ENCODE data around the gene ZCWPW1.

ZCWPW1 gene

DNA sequence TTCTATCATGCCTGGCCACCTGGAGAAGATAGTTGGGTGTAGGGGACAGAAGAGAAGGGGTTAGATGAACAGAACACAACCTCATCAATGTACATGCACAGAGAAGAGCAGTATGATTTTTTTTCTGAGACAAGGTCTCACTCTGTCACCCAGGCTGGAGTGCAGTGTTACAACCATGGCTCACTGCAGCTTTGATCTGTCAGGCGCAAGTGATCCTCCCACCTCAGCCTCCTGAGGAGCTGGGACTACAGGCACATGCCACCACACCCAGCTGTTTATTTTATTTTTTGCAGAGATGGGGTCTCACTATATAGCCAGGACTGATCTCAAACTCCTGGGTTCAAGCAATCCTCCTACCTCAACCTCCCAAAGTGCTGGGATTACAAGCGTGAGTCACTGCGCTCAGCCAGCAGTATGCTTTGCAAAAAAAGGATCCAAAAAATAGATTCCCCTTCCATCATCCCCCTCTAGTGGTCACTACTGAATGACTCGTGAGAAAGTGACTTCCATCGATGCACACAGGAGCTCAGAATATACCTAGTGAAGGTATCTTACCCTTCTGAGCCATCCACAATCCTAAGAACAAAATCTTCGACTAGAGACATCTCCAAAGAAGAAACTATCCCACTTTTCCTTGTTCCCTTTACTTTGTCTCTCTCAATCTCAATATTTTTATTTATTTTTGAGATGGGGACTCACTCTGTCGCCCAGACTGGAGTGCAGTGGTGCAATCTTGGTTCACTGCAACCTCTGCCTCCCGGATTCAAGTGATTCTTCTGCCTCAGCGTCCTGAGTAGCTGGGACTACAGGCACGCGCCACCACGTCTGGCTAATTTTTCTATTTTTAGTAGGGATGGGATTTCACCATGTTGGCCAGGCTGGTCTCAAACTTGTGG, 21.0 kb downstream of the ZCWPW1 start:
- H3K4me1 ChIP-seq (ENCODE audit: control insufficient read depth, insufficient read depth, low read length): no peaks in the 10 kb centered on the region
- H3K4me2 ChIP-seq (ENCODE audit: low read length): no peak overlapping the region
- H3K4me3 ChIP-seq (ENCODE audit: low read length): no peak overlapping the region
- H3K9me3 ChIP-seq (replicated peaks; ENCODE audit: low read length): no peaks in the 10 kb centered on the region
- H3K9ac ChIP-seq (ENCODE audit: low read depth, low read length): no peak overlapping the region
- peaks cover 21% of the 10 kb centered on the region for H3K27me3 ChIP-seq (ENCODE audit: control insufficient read depth, insufficient read depth, low read length)
- no peaks in the 10 kb centered on the region for H3K36me3 ChIP-seq (ENCODE audit: insufficient read depth, low read length)

DNA sequence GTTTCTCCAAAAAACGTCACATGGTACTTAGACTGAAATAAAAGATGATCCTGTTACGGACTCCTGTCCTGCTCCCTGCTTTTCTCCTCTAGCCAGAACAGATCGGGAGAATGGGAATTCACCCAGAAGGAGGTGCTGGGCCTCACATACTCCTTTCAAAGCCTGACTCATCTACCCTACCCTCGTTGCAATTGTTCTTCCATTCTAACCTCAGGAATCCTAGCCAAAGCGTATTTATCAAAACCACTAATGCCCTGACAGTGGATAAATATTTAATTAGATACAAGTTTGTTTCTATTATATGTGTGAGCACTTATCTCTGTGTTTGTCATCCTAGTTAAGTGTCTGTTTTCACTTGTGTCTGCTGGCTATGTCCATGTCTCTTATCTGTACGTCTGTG, 21.7 kb downstream of the ZCWPW1 start:
- Histone ChIP-seq H3K9me3 (replicated peaks; ENCODE audit: low read length) (no peaks in the 10 kb centered on the region), H3K27me3 (ENCODE audit: control insufficient read depth, insufficient read depth, low read length) (peaks cover 26% of the 10 kb centered on the region), H3K4me1 (ENCODE audit: control insufficient read depth, insufficient read depth, low read length) (no peaks in the 10 kb centered on the region), H3K9ac (ENCODE audit: low read depth, low read length) (no peak overlapping the region), H3K36me3 (ENCODE audit: insufficient read depth, low read length) (no peaks in the 10 kb centered on the region), H3K4me2 (ENCODE audit: low read length) (no peak overlapping the region), H3K4me3 (ENCODE audit: low read length) (no peak overlapping the region)

DNA sequence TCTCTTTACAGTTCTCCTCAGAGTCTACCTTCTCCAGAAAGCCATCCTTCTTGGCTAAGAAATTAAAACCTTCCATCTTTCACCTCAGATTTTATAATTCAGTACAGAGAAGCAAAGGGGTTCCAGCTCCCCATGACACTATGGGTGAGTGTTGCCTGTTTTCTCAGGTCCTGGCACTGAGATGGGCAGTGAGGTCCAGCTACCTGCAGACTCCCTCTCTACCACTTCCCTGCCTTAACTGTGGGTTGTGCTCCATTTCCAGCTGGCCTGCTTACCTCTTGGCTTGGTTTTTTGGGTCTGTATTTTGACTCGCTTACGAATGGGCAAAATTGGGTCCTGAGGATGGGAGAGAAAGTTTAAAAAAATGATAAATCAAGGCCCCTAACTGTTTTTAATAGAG, 26.3 kb downstream of the ZCWPW1 start:
- Histone ChIP-seq H3K9ac (ENCODE audit: low read depth, low read length) (no peak overlapping the region), H3K27me3 (ENCODE audit: control insufficient read depth, insufficient read depth, low read length) (peaks cover 19% of the 10 kb centered on the region), H3K4me1 (ENCODE audit: control insufficient read depth, insufficient read depth, low read length) (no peaks in the 10 kb centered on the region), H3K4me2 (ENCODE audit: low read length) (no peak overlapping the region), H3K4me3 (ENCODE audit: low read length) (no peak overlapping the region), H3K36me3 (ENCODE audit: insufficient read depth, low read length) (no peaks in the 10 kb centered on the region), H3K9me3 (replicated peaks; ENCODE audit: low read length) (no peaks in the 10 kb centered on the region)

GRCh38 chr7:100401811-100402210, 26.7 kb downstream of the ZCWPW1 start:
- no peaks in the 10 kb centered on the region for H3K36me3 ChIP-seq (ENCODE audit: insufficient read depth, low read length)
- peaks cover 19% of the 10 kb centered on the region for H3K27me3 ChIP-seq (ENCODE audit: control insufficient read depth, insufficient read depth, low read length)
- no peaks in the 10 kb centered on the region for H3K4me1 ChIP-seq (ENCODE audit: control insufficient read depth, insufficient read depth, low read length)
- H3K9me3 ChIP-seq (replicated peaks; ENCODE audit: low read length): no peaks in the 10 kb centered on the region
- H3K9ac ChIP-seq (ENCODE audit: low read depth, low read length): no peak overlapping the region
- H3K4me3 ChIP-seq (ENCODE audit: low read length): no peak overlapping the region
- H3K4me2 ChIP-seq (ENCODE audit: low read length): no peak overlapping the region

DNA sequence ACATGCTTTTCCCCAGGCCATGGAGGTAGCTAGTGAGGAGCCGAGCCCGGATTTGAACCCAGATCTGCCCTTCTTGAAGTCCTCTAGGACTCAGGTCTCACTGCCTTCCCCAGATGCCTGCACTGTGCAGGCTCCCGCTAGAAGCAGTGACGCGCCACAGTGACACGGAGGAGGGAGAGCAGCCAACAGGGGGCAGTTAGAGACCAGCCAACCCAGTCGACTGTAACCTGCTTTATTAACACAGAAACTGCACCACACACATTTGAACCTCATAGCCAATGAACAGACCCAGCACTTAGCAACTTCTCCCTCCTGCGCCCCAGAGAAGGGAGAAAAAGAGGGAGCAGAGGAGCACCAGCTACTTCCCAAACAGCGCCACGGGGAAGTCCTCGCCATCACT, 27.8 kb downstream of the ZCWPW1 start:
- H3K36me3 ChIP-seq (ENCODE audit: insufficient read depth, low read length): no peaks in the 10 kb centered on the region
- H3K4me2 ChIP-seq (ENCODE audit: low read length): no peak overlapping the region
- no peaks in the 10 kb centered on the region for H3K9me3 ChIP-seq (replicated peaks; ENCODE audit: low read length)
- H3K27me3 ChIP-seq (ENCODE audit: control insufficient read depth, insufficient read depth, low read length): peaks cover 19% of the 10 kb centered on the region
- H3K4me1 ChIP-seq (ENCODE audit: control insufficient read depth, insufficient read depth, low read length): no peaks in the 10 kb centered on the region
- H3K4me3 ChIP-seq (ENCODE audit: low read length): no peak overlapping the region
- no peak overlapping the region for H3K9ac ChIP-seq (ENCODE audit: low read depth, low read length)

- no peak overlapping the region for H3K9ac ChIP-seq (ENCODE audit: low read depth, low read length)
- H3K4me3 ChIP-seq (ENCODE audit: low read length): no peak overlapping the region
- no peaks in the 10 kb centered on the region for H3K9me3 ChIP-seq (replicated peaks; ENCODE audit: low read length)
- H3K4me2 ChIP-seq (ENCODE audit: low read length): no peak overlapping the region
- peaks cover 25% of the 10 kb centered on the region for H3K27me3 ChIP-seq (ENCODE audit: control insufficient read depth, insufficient read depth, low read length)
- no peaks in the 10 kb centered on the region for H3K36me3 ChIP-seq (ENCODE audit: insufficient read depth, low read length)
- H3K4me1 ChIP-seq (ENCODE audit: control insufficient read depth, insufficient read depth, low read length): no peaks in the 10 kb centered on the region
Observed at GRCh38 chr7:100400041-100400440, 28.5 kb downstream of the ZCWPW1 start.

GRCh38 chr7:100398239-100398638, 30.3 kb downstream of the ZCWPW1 start:
- Histone ChIP-seq H3K4me1 (ENCODE audit: control insufficient read depth, insufficient read depth, low read length) (no peaks in the 10 kb centered on the region), H3K4me2 (ENCODE audit: low read length) (no peak overlapping the region), H3K9me3 (replicated peaks; ENCODE audit: low read length) (no peaks in the 10 kb centered on the region), H3K9ac (ENCODE audit: low read depth, low read length) (no peak overlapping the region), H3K36me3 (ENCODE audit: insufficient read depth, low read length) (no peaks in the 10 kb centered on the region), H3K4me3 (ENCODE audit: low read length) (no peak overlapping the region), H3K27me3 (ENCODE audit: control insufficient read depth, insufficient read depth, low read length) (peaks cover 38% of the 10 kb centered on the region)

DNA sequence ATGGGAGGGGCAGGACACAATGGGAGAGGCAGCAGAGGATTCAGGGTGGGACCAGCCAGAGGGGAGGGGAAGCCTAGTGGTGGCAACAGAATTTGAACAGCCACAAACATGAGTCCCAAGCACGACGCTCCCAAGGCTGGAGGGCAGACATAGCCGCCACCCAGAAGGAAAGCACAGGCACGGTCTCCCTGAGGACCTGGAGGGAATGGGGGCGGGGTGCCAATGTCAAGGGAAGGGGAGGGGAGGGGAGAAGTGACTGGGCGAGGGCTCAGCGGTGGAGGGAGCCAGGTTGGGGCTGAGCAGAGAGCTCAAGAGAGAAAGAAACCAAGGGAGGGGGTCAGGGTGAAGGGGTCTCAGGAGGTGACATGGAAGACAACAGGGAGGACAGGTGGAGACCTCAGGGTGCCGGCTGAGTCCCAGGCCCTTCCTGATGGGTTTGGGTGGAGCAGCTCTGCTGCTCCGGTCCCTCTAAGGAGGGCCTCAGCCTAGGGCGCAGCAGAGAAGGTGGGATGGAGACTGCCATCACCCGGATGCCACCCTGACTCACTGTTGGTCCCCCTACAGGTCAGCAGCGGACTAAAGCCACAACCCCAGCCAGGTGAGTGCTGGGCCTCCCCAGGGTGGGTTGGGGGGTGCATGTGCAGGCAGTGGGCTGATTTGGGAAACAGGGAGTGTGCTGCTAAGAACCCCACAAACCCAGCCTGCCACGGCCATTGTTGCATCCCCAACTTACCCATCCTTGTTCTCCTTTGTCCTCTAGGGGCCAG, 31.0 kb downstream of the ZCWPW1 start:
- H3K27me3 ChIP-seq (ENCODE audit: control insufficient read depth, insufficient read depth, low read length): peaks cover 38% of the 10 kb centered on the region
- H3K4me3 ChIP-seq (ENCODE audit: low read length): no peak overlapping the region
- H3K4me1 ChIP-seq (ENCODE audit: control insufficient read depth, insufficient read depth, low read length): no peaks in the 10 kb centered on the region
- no peaks in the 10 kb centered on the region for H3K36me3 ChIP-seq (ENCODE audit: insufficient read depth, low read length)
- no peak overlapping the region for H3K9ac ChIP-seq (ENCODE audit: low read depth, low read length)
- H3K4me2 ChIP-seq (ENCODE audit: low read length): no peak overlapping the region
- no peaks in the 10 kb centered on the region for H3K9me3 ChIP-seq (replicated peaks; ENCODE audit: low read length)

- no peaks in the 10 kb centered on the region for H3K9me3 ChIP-seq (replicated peaks; ENCODE audit: low read length)
- no peaks in the 10 kb centered on the region for H3K36me3 ChIP-seq (ENCODE audit: insufficient read depth, low read length)
- no peaks in the 10 kb centered on the region for H3K4me1 ChIP-seq (ENCODE audit: control insufficient read depth, insufficient read depth, low read length)
- H3K9ac ChIP-seq (ENCODE audit: low read depth, low read length): no peak overlapping the region
- H3K4me3 ChIP-seq (ENCODE audit: low read length): no peak overlapping the region
- peaks cover 38% of the 10 kb centered on the region for H3K27me3 ChIP-seq (ENCODE audit: control insufficient read depth, insufficient read depth, low read length)
- no peak overlapping the region for H3K4me2 ChIP-seq (ENCODE audit: low read length)
Observed at GRCh38 chr7:100396421-100396982, 32.0 kb downstream of the ZCWPW1 start.

GRCh38 chr7:100394077-100394476, 34.4 kb downstream of the ZCWPW1 start:
- Histone ChIP-seq H3K27me3 (ENCODE audit: control insufficient read depth, insufficient read depth, low read length) (peaks cover 55% of the 10 kb centered on the region), H3K4me2 (ENCODE audit: low read length) (no peak overlapping the region), H3K9me3 (replicated peaks; ENCODE audit: low read length) (no peaks in the 10 kb centered on the region), H3K4me3 (ENCODE audit: low read length) (no peak overlapping the region), H3K36me3 (ENCODE audit: insufficient read depth, low read length) (no peaks in the 10 kb centered on the region), H3K9ac (ENCODE audit: low read depth, low read length) (no peak overlapping the region), H3K4me1 (ENCODE audit: control insufficient read depth, insufficient read depth, low read length) (no peaks in the 10 kb centered on the region)

DNA sequence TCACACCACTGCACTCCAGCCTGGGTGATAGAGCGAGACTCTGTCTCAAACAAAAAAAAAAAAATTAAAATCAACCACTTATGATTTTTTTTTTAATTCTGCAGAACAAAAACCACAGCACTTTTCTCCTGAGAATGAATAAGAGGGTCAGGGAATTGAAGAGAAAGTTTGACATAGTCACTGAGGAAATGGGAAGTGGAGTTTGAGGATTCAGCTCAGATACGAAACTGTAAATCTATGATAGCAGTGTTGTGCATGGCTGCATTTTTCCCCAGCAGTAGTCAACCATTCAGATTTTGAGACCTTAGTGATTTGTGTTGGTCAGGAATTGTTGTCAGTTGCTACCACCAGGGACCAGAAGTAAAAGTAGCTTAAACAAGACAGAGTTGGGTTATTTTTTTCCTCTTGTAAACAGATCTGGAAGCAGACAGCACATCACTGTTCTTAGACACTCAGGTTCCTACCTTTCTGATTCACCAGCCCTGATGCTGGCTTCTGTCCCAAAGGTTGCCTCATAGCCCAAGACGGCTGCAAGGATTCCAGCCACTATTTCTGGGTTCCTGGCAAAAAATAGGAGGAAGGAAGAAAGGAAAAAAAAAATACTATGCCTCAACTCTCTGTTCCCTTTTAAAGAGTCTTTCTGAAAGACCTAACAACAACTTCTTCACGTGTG, 35.1 kb downstream of the ZCWPW1 start:
- Histone ChIP-seq H3K4me3 (ENCODE audit: low read length) (no peak overlapping the region), H3K36me3 (ENCODE audit: insufficient read depth, low read length) (no peaks in the 10 kb centered on the region), H3K9ac (ENCODE audit: low read depth, low read length) (no peak overlapping the region), H3K9me3 (replicated peaks; ENCODE audit: low read length) (no peaks in the 10 kb centered on the region), H3K4me1 (ENCODE audit: control insufficient read depth, insufficient read depth, low read length) (no peaks in the 10 kb centered on the region), H3K27me3 (ENCODE audit: control insufficient read depth, insufficient read depth, low read length) (peaks cover 51% of the 10 kb centered on the region), H3K4me2 (ENCODE audit: low read length) (no peak overlapping the region)
